AG09319 (cell line): ENCODE data around the gene CCDC87.
"Not testable (repeated sequence)": the region's sequence is repeated elsewhere in the genome, so short reads cannot be mapped to it uniquely, and the experiment has no call there.

ENCODE experiments used
- DNase-seq: peaks from one replicate; pipeline ENCODE4 v3.0.0-alpha.2; 2010; ENCODE audit warnings: low read depth; ENCODE audit errors: extremely low read depth
- TF ChIP-seq, protein P1 (sequence below): IDR thresholded peaks from 2 replicates; pipeline ENCODE4 v1.5.1; 2011; ENCODE audit warnings: low read depth, mild to moderate bottlenecking, inconsistent platforms, low read length, moderate library complexity

The CCDC87 gene

DNA sequence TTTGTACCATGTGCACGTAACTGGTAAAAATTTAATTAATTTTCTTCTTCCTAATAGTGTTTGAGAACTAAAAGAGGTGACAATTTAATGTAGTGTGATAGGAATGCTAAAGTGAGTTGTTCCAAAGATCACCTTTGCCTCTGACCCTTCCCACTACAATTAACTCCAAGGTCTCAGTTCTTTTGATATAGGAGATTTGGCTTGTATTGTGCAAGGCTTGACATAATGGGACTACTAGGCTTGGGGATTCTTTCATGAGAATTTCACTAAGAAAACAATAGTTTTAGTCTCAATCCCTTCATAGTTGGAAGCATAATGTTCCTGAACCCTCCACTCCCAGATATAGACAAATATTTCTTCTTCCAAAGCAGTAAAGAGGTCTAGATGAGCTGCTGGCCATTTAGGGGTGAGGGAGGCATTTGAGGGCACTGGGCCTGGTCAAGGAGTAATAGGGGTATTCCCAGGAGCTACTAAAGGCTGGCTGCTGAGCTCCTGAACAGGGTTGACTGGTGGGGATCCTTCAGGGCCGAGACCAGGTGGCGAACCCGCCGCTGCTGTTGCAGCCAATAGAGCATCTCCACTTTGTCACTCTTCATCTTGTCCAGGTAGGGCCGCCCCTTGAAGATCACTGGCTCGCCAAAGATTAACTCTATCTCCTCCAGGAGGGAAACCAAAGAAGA is 2.7 kb downstream of the CCDC87 start:
- TF ChIP-seq, protein P1, sequence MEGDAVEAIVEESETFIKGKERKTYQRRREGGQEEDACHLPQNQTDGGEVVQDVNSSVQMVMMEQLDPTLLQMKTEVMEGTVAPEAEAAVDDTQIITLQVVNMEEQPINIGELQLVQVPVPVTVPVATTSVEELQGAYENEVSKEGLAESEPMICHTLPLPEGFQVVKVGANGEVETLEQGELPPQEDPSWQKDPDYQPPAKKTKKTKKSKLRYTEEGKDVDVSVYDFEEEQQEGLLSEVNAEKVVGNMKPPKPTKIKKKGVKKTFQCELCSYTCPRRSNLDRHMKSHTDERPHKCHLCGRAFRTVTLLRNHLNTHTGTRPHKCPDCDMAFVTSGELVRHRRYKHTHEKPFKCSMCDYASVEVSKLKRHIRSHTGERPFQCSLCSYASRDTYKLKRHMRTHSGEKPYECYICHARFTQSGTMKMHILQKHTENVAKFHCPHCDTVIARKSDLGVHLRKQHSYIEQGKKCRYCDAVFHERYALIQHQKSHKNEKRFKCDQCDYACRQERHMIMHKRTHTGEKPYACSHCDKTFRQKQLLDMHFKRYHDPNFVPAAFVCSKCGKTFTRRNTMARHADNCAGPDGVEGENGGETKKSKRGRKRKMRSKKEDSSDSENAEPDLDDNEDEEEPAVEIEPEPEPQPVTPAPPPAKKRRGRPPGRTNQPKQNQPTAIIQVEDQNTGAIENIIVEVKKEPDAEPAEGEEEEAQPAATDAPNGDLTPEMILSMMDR = no peak

DNA sequence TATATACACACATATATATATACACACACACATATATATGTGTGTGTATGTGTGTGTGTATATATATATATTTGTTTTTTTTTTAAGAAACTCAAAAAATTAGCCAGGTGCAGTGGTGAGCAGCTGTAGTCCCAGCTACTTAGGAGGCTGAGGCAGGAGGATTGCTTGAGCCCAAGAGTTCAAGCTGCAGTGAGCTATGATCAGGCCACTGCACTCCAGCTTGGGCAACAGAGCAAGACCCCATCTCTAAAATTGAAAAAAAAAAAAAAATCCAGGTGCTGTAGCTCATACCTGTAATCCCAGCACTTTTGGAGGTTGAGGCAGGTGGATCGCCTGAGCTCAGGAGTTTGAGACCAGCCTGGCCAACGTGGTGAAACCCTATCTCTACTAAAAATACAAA is 3.5 kb downstream of the CCDC87 start:
- not testable (repeated sequence) for DNase-seq

More for the DNA sequence above, 2.7 kb downstream of the CCDC87 start:
- DNase-seq = no peak

DNA sequence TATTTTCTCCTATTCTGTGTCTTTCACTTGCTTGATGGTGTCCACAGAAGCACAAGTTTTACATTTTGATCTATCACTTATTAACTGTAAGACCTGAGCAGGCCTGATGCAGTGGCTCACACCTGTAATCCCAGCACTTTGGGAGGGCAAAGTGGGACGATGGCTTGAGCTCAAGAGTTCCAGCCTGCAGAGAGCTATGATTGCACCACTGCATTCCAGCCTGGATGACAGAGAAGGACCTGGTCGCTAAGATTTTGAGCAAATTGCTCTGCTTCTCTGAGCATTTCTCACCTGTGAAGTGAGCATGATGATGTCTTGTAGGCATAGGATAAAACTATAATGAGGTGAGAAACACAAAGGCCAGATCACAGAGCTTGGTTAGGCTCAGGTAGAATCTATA is 6.7 kb downstream of the CCDC87 start:
- TF ChIP-seq, protein P1 = no peak
- no peak for DNase-seq

DNA sequence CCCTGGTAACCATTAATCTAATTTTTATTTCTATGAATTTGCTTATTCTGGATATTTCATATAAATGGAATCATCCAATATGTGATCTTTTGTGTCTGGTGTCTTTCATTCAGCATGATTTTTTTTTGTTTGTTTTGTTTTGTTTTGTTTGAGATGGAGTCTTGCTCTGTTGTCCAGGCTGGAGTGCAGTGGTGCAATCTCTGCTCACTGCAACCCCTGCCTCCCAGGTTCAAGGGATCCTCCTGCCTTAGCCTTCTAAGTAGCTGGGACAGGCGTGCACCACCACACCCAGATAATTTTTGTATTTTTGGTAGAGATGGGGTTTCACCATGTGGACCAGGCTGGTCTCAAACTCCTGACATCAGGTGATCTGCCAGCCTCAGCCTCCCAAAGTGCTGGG is 7.4 kb downstream of the CCDC87 start:
- not testable (repeated sequence) for DNase-seq

DNA sequence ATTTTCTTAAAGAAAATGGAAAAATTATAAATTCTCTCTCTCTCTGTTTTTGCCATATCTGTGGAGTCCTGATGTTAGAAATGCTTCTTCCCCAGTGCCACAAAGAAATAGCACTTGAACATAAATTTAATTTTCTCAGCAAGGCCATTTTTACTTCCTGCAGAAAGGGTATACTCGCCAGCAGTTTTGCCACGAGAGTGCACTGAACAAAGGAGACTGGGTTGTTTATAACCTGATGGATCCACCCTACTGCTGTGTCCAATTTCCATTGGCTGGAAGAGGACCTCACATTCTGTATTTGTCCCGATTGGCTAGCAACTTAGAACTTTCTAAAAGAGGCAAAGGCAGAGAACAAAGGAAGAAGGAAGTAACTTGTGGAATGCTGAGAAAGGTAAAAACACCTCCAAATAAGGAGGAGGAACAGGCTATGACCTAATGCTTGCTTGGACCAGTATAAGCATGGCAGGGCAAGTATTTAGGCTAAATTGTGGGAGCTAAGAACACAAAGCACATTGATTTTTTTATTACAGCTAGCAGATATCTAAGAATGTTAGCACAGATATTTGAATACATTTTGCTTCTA is 10.2 kb downstream of the CCDC87 start:
- DNase-seq = not testable (repeated sequence)

DNA sequence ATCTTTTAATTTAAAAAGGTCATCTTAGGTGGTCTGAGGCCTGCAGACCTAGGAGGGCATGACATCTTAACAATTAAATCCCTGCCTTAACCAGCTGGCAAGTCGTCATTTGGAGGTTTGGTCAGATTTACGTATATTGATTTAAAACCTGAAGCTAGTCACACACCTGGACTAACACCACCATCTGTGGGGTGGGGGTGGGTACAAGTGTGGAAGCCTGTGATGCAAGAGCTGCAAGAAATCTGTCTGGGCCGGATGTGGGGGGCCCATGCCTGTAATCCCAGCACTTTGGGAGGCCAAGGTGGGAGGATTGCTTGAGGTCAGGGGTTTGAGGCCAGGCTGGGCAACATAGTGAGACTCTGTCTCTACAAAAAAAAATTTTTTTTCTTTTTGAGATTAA is 11.6 kb downstream of the CCDC87 start:
- DNase-seq = no peak
- TF ChIP-seq, protein P1 = no peak

DNA sequence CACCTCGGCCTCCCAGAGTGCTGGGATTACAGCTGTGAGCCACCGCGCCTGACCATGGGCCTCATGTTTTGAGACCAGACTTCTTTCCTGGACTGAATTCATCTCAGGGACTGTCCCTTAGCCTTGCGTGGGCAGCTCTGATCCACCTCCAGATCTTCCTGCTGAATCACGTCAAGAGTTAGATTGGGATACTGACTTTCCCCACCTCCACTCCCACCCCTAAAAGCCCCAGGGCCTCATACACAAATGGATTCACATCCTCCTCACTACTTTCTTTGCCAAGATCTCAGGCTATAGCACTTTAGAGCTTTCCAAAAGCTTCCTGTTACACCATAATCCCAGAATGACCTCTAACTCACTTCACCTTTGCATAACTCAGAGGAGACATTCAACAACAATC is 12.1 kb downstream of the CCDC87 start:
- DNase-seq = no peak
- TF ChIP-seq, protein P1 = no peak

DNA sequence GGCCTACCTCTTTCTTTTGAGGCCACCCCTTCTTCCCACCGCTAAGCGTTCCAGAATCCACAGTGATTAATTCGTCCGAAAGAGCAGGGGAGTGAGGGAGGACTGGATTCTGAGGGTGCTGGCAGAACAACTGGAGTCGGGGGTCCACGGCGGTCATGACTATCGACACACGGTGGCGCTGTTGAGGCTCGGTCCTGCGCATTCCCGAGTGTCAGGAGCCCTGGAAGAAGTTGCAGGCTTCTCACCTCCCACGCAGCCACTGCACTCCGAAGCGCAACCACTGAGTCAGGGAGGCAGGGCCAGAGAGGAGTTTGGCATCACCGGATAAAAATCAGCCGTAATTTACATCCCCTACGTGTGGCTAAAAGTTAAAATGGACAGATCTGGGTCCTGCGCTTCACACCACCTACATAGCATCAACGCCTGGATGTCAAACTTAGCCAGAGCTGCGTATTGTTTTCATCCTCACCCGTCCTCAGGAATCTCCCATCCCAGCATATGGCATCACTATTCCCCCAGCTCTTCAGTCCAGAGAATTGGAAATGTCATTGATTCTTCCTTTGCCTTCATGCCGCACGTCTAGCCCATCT is 13.8 kb downstream of the CCDC87 start:
- DNase-seq = peak; percentile 36
- TF ChIP-seq, protein P1 = peak; percentile 82

DNA sequence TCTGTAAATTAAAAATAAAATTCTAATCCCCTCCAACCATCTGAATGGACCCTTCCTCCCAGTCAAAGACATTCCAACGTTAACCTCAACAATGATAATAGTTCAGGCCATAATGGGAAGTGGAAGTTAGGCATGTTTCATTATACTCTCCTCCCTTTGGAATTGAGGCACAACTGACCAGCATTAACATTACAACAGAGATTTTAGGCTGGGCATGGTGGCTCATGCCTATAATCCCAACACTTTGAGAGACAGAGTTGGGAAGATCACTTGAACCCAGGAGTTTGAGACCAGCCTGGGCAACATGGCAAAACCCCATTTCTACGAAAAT is 22.0 kb downstream of the CCDC87 start:
- TF ChIP-seq, protein P1 = no peak
- no peak for DNase-seq
